Neural progenitor cell (in vitro differentiated cells): ENCODE measurements around the gene SYNDIG1.

ENCODE experiments used
- EZH2 ChIP-seq: fragments of 200-600 bp; sonication (generic); IDR thresholded peaks from 2 replicates; pipeline ENCODE4 v1.6.1; 2017; ENCODE audit warnings: antibody characterized with exemption, mild to moderate bottlenecking, moderate library complexity
- EZH2phosphoT487 ChIP-seq: fragments of 200-600 bp; sonication (generic); IDR thresholded peaks from 2 replicates; pipeline ENCODE4 v1.6.1; 2017; ENCODE audit warnings: antibody characterized with exemption
- TF ChIP-seq, protein P1 (sequence below): fragments of 200-600 bp; sonication (generic); IDR thresholded peaks from 2 replicates; pipeline ENCODE4 v1.5.1; 2017; ENCODE audit warnings: antibody characterized with exemption, mild to moderate bottlenecking

DNA sequence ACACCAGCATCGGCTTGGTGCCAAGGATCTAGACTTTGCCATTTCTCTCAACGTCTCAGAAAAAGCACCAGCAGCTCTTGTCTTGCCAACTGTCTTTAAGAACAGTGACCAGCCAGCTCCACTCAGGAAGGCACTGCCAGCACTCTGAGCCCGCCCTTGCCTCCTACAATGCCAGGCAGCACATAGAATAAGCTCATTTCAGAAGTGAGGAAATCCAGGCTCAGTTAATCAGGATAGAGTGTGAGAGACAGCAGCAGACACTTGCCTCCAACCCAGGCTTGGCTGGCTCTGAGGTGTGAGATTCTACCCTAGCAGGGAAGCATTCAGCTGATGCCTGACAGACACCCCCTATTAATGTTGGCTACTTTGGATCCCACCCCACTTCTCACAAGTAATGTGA, 4.3 kb upstream of the SYNDIG1 start:
- TF ChIP-seq, protein P1, sequence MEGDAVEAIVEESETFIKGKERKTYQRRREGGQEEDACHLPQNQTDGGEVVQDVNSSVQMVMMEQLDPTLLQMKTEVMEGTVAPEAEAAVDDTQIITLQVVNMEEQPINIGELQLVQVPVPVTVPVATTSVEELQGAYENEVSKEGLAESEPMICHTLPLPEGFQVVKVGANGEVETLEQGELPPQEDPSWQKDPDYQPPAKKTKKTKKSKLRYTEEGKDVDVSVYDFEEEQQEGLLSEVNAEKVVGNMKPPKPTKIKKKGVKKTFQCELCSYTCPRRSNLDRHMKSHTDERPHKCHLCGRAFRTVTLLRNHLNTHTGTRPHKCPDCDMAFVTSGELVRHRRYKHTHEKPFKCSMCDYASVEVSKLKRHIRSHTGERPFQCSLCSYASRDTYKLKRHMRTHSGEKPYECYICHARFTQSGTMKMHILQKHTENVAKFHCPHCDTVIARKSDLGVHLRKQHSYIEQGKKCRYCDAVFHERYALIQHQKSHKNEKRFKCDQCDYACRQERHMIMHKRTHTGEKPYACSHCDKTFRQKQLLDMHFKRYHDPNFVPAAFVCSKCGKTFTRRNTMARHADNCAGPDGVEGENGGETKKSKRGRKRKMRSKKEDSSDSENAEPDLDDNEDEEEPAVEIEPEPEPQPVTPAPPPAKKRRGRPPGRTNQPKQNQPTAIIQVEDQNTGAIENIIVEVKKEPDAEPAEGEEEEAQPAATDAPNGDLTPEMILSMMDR, result no peak
- TF ChIP-seq EZH2 (no peak), EZH2phosphoT487 (no peak)
